ENCODE measurements around the gene RTTN. TPM values are rescaled to one million over a fixed set of nuclear protein-coding genes. Genes with fewer than 3 reads are reported as not detected.

The RTTN gene
- polyA plus RNA-seq, 3 donors: 0.22 to 2.7 (median 0.25) TPM

DNA sequence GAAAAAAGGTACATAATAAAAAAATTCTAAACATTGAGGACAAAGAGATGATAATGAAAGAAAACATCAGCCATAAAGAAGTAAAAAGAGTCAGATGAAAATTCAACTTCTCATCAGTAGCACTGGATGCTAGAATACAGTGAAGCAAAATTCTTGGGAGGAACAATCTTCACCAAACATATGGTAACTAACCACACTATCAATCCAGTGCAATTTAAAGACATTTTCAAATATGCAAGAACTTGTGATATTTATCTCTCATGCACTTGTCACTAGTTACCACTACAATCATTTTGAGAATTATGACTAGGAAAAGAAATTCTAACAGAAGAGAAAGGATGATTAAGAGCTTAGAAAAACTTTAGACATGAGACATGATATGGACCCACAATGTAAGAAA lies 127.4 kb downstream of the RTTN start:
- TF ChIP-seq, protein P1, sequence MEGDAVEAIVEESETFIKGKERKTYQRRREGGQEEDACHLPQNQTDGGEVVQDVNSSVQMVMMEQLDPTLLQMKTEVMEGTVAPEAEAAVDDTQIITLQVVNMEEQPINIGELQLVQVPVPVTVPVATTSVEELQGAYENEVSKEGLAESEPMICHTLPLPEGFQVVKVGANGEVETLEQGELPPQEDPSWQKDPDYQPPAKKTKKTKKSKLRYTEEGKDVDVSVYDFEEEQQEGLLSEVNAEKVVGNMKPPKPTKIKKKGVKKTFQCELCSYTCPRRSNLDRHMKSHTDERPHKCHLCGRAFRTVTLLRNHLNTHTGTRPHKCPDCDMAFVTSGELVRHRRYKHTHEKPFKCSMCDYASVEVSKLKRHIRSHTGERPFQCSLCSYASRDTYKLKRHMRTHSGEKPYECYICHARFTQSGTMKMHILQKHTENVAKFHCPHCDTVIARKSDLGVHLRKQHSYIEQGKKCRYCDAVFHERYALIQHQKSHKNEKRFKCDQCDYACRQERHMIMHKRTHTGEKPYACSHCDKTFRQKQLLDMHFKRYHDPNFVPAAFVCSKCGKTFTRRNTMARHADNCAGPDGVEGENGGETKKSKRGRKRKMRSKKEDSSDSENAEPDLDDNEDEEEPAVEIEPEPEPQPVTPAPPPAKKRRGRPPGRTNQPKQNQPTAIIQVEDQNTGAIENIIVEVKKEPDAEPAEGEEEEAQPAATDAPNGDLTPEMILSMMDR (IDR thresholded peaks at IDR 0.05): no peak
- H3K36me3 Mint-ChIP-seq: peaks cover 11 to 23% of the 10 kb centered on the region in 2 donors
- no peaks in the 10 kb centered on the region for H3K27me3 Mint-ChIP-seq (ENCODE audit: low read depth in 3 of 3)
- H3K4me2 ChIP-seq (replicated peaks; ENCODE audit: extremely low read depth, low read length, poor library complexity, severe bottlenecking): no peak overlapping the region
- H3K36me3 ChIP-seq (replicated peaks in 1 of 2; ENCODE audit: control insufficient read depth in 1 of 2, insufficient read depth in 2 of 2, low read length in 2 of 2): peaks cover 0 to 9% of the 10 kb centered on the region in 2 donors
- peaks cover 2% of the 10 kb centered on the region for H3K4me1 Mint-ChIP-seq
- H3K4me3 ChIP-seq (replicated peaks in 1 of 3; ENCODE audit: low read depth in 2 of 3, low read length in 3 of 3): no peak overlapping the region
- no peaks in the 10 kb centered on the region for H3K27me3 ChIP-seq (ENCODE audit: control insufficient read depth in 2 of 2, insufficient read depth in 2 of 2, low read length in 2 of 2)
- H3K27ac Mint-ChIP-seq: no peak overlapping the region
- no peak overlapping the region for H3K4me3 Mint-ChIP-seq
- H3K27ac ChIP-seq (ENCODE audit: low read depth in 1 of 2, low read length in 2 of 2): no peak overlapping the region
- no peaks in the 10 kb centered on the region for H3K9me3 ChIP-seq (replicated peaks in 1 of 2; ENCODE audit: control insufficient read depth in 1 of 2, insufficient read depth in 1 of 2, low read length in 2 of 2)
- intact Hi-C loops (cut with micrococcal nuclease): no loop called here
- H3K79me2 ChIP-seq (ENCODE audit: insufficient read depth, low read length): no peaks in the 10 kb centered on the region
- no peak for DNase-seq
- no peak overlapping the region for H3K9ac ChIP-seq (ENCODE audit: insufficient read depth, low read length, poor library complexity, severe bottlenecking)
- H3K4me1 ChIP-seq (ENCODE audit: control insufficient read depth in 1 of 2, insufficient read depth in 2 of 2, low read length in 2 of 2): no peaks in the 10 kb centered on the region
- H3K9me3 Mint-ChIP-seq: no peaks in the 10 kb centered on the region
- no peaks in the 10 kb centered on the region for H4K20me1 ChIP-seq (ENCODE audit: insufficient read depth, low read length)
- H2AFZ ChIP-seq (ENCODE audit: insufficient read depth, low read depth, low read length, poor library complexity, severe bottlenecking): no peak overlapping the region

GRCh38 chr18:70075906-70076305 lies 129.6 kb downstream of the RTTN start:
- H3K27ac ChIP-seq (ENCODE audit: low read depth in 1 of 2, low read length in 2 of 2): no peak overlapping the region
- no peaks in the 10 kb centered on the region for H4K20me1 ChIP-seq (ENCODE audit: insufficient read depth, low read length)
- H3K4me1 ChIP-seq (ENCODE audit: control insufficient read depth in 1 of 2, insufficient read depth in 2 of 2, low read length in 2 of 2): no peaks in the 10 kb centered on the region
- H3K27me3 ChIP-seq (ENCODE audit: control insufficient read depth in 2 of 2, insufficient read depth in 2 of 2, low read length in 2 of 2): no peaks in the 10 kb centered on the region
- H3K9me3 ChIP-seq (replicated peaks in 1 of 2; ENCODE audit: control insufficient read depth in 1 of 2, insufficient read depth in 1 of 2, low read length in 2 of 2): no peaks in the 10 kb centered on the region
- TF ChIP-seq, protein P1 (IDR thresholded peaks at IDR 0.05): no peak
- H3K79me2 ChIP-seq (ENCODE audit: insufficient read depth, low read length): no peaks in the 10 kb centered on the region
- Mint-ChIP-seq H3K4me3 (no peak overlapping the region), H3K9me3 (no peaks in the 10 kb centered on the region), H3K27me3 (ENCODE audit: low read depth in 3 of 3) (no peaks in the 10 kb centered on the region), H3K36me3 (peaks cover 9 to 21% of the 10 kb centered on the region in 2 donors), H3K4me1 (peaks cover 2% of the 10 kb centered on the region), H3K27ac (no peak overlapping the region)
- H2AFZ ChIP-seq (ENCODE audit: insufficient read depth, low read depth, low read length, poor library complexity, severe bottlenecking): no peak overlapping the region
- H3K9ac ChIP-seq (ENCODE audit: insufficient read depth, low read length, poor library complexity, severe bottlenecking): no peak overlapping the region
- intact Hi-C loops (cut with micrococcal nuclease): no loop called here
- H3K4me2 ChIP-seq (replicated peaks; ENCODE audit: extremely low read depth, low read length, poor library complexity, severe bottlenecking): no peak overlapping the region
- peaks cover 0 to 19% of the 10 kb centered on the region in 2 donors for H3K36me3 ChIP-seq (replicated peaks in 1 of 2; ENCODE audit: control insufficient read depth in 1 of 2, insufficient read depth in 2 of 2, low read length in 2 of 2)
- no peak overlapping the region for H3K4me3 ChIP-seq (replicated peaks in 1 of 3; ENCODE audit: low read depth in 2 of 3, low read length in 3 of 3)
- DNase-seq: no peak

All from CD14-positive monocyte (primary cell).